CD4-positive, alpha-beta T cell treated with Interleukin-15 for 4 hours (primary cell): ENCODE measurements around the gene MSI2.

Experiments
- DNase-seq: peaks from one replicate; pipeline ENCODE4 v3.0.0-alpha.2; 2020; ENCODE audit warnings: low spot score

The MSI2 gene

GRCh38 chr17:57665696-57666095 lies 409.4 kb downstream of the MSI2 start:
- no peak for DNase-seq

GRCh38 chr17:57666201-57666870 lies 410.0 kb downstream of the MSI2 start:
- DNase-seq, result no peak

GRCh38 chr17:57666946-57667345 lies 410.6 kb downstream of the MSI2 start:
- no peak for DNase-seq

DNA sequence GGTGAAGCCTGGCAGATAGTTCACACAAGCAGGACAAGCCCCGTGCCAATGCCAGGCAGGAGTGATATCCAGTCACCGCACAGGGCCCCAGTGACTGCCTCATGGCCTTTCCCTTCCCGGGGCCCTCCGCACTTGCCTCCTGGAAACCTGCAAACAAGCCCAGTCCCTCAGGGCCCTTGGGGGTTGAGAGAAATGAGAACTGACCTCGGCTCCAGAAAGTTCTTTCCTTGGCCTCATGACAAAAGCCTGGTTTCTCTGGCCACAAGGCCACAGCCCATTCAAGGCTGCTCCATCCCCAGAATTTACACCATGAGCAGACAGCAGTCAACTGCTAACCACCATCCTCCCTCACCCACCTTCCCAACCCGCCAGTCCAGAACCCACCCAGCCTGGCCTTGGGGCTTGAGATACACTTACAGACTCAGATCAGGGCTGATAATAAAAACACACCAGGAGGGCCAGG lies 411.2 kb downstream of the MSI2 start:
- no peak for DNase-seq

- no peak for DNase-seq
These were observed 412.0 kb downstream of the MSI2 start for GRCh38 chr17:57668332-57668731.

GRCh38 chr17:57669671-57670529 lies 413.6 kb downstream of the MSI2 start:
- no peak for DNase-seq

DNA sequence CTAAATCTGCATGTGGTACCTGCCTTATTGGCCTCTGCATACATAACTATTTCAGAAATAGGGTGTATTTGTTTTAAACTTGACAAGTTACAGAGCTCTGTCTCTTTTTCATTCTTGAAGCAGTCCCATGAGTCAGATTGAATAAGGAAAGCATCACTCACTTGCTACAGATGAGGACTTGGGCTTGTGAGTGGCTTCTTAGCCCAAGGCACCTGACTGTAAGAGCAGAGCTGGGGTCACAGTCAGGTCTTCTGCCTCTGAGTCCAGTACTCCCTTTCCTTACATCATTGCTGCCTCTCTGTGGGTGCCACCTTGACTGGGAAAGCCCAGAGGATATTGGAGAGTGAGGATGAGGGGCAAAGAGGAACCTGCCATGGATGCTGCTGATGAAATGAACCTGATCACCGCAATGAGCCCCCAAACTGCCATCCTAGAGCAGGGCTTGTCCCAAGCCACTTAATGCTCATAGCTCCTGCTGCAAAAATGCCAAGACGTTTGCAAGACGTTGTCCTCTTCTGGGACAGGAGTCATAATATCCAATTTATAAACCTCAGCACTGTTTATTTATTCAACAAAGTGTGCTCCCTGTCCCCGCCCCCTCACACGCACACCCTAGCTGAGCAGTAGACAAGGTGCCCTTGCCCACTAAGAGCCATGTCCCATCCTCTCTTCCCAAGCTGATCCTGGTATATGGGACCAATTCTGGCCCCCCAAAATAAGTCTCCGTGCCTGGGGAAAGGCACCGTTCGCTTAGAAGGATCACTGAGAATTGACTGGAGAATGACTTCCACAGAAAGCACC lies 414.6 kb downstream of the MSI2 start:
- DNase-seq, result no peak

- DNase-seq, result peak; percentile 73
These were observed 415.6 kb downstream of the MSI2 start for GRCh38 chr17:57671667-57672632.

- DNase-seq, result no peak
These were observed 416.6 kb downstream of the MSI2 start for GRCh38 chr17:57672971-57673370.

GRCh38 chr17:57674894-57675293 lies 418.6 kb downstream of the MSI2 start:
- DNase-seq, result no peak

DNA sequence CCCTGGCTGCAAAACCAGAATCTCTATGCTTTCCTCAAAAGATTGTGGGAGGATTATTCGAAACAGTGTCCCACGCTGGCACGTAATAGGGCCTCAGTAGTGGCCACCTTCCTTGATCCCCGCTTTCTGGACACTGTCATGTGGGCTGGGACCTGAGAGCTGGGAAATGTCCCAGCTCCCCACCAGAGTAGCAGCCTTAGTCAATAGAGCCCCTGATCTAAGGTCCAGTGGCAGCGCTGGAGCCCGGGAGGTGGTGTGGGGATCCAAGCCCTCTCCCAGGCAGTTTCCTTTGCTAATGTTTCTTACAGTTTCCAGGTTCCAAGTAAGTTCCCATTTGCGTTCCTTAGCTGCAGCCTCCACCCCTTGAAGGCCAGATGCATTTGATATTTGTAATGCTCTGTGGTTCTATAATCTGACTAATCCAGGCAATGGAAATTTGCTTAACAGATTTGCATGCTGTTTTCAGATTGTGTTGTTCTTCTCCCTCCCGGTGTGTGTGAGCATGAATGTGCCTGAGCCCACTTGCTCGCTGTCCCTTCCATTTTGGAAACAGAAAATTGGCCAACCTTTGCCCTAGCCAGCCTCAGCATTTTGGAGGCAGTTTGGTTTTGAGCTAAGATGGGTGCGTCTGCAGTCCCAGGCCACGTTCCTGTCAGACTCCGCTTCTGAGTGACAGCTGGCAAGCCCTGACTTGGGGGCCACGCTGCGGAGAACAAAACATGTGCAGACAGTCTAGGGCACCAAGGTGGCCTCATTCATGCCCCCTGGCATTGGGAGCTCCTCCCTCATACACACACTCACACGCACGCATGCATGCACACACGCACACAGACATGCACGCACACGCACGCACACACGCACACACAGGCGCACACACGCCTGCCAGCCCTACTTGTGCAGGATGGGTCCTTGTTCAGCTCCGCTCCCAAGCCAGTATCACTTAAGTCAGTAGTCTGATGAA lies 419.4 kb downstream of the MSI2 start:
- DNase-seq, result no peak

DNA sequence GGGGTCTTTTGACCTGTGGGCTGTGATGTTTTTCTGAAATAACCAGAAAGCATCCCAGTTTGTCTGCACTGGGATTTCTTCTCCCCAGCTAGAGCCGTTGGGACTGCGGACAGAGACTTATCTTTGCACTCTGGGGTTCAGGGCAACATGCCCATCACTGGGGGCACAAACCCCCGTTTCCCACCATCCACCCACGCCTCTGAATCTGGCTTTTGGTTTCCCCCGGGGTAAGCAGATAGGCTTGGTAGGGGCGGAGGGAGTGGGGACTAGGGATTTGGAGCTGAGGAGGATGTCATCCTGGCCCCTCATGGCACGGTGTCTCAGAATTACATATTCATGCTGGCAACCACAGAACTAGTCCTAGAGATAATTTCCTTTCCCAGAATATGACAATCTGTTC lies 420.2 kb downstream of the MSI2 start:
- DNase-seq, result no peak

DNA sequence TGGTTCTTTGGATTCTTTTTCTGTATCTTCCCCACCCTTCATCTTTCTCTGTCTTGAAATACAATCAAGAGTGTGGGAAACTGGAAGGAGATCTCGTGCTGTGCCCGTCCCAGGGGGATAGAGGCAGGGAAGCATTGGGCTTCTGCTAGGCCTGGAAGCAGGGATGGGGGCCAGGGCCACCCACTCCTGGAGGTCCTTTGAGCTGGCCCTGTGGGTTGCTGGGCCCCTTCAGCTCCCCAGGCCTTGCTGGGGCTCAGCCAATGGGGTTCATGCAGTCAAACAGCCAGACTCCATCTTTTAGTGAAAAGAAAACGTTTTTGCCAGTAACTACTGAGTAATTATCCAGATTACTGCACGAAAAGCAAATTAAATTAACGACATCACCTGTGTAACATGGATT lies 421.0 kb downstream of the MSI2 start:
- DNase-seq, result no peak

DNA sequence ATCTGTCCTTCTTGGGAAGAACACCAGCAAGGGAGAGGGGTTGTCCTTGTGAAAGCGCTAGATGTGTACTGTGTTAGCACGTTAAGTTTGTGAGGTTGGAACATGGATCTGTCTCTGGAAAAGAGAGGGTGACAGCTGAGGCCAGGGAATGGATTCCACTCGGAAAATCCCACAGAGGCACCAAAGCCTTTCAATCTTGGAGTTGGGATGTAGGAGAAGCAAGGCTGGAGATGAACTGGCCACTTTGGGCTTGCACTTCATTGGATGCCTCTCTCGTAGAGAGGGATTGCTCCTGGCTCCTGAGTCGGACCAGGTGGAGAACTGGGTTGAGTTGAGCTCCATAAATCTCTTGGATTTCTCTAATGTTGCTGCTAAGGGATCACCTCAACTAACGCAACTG lies 421.5 kb downstream of the MSI2 start:
- no peak for DNase-seq

- DNase-seq, result no peak
These were observed 422.1 kb downstream of the MSI2 start for GRCh38 chr17:57678393-57678792.

DNA sequence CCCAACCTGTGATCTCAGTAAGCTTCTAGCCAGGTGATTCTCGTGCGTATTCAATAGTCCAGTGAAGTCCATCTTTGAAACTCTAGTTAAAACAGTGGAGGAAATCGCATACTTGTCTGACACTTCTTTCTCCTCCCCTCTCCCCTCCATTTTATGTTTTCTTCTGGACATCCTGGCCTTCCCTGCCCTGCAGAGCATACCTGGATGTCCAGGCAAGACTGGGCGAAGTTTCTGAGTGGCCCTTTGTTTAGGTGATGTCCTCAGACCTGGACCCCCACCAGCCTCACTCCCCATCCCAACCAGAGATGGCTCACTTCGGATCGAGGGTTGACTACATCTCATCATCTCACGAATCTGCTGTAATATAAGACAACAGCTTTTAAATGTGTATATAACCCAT lies 423.0 kb downstream of the MSI2 start:
- DNase-seq, result no peak

DNA sequence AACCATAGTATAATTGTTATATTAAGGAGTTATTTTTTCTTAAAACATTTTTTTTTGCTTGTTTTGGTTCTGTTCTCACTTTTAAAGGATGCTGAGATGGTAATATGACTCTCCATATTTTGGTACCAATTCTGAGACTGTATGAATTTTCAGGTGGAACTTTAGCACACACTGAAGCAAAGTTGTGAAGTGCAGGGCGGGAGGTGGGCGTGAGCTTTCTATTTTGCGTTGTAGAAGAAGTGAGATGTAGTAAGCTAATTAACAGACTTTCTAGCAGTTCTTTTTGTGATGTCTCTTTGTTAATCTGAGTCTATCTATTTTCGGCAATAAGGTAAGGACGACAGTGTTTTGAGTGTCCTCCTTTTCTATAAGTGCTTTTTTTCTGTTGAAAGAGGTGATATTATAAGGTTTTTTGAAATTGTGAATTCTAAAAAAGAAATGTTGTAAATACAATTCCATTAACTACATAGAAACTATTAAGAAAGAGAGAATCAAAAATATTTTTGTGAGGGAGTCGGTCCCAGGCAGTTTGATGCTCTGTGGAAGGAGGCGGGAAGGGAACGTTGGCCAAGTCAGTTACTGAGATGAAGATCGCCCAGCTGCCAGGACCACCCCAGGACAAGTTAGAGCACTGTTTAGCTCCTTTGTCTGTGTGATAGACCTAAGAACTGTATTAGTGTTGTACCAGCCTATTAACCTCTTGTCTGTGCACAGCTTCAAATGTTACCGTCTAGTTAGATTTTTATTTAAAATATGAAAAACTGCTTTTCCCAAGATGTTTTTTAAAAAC lies 423.8 kb downstream of the MSI2 start:
- DNase-seq, result no peak

DNA sequence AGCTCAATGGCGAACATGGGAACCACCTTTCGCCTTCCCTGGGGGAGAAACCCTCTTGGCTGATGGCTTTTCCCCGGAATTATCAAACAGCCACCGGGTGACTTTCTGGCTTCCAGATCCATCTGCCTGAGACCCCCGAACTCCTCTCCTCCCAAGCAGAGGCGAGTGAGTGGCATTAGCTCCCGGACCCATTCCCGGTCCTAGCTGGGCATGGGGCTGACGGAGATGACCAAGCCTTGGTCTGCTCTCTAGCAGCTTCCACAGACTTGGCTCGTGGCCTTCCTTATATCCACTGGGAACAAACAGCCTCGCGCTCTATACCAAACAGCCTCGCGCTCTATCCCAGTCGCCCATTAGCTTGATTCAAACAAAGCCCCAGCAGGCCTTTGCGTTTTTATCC lies 426.4 kb downstream of the MSI2 start:
- no peak for DNase-seq

GRCh38 chr17:57684711-57685498 lies 428.6 kb downstream of the MSI2 start:
- no peak for DNase-seq
